NCI-H1092 treated with DMSO at 0.1 percent for 48 hours (cell line): ENCODE measurements around the gene TM4SF4.
A peak's percentile ranks its signal among the peaks of the same experiment; 100 is the strongest.

Experiments
- DNase-seq: peaks from one replicate; lab custom pipeline; 2025; lab: John Stamatoyannopoulos, UW

TM4SF4 gene

GRCh38 chr3:149455366-149455765, 19.1 kb upstream of the TM4SF4 start:
- no peak for DNase-seq

- no peak for DNase-seq
Observed at GRCh38 chr3:149455989-149456388, 18.5 kb upstream of the TM4SF4 start.

GRCh38 chr3:149459491-149460059, 14.9 kb upstream of the TM4SF4 start:
- DNase-seq = no peak

- no peak for DNase-seq
Observed at GRCh38 chr3:149460117-149460516, 14.4 kb upstream of the TM4SF4 start.

- DNase-seq = no peak
Observed at GRCh38 chr3:149462051-149462450, 12.4 kb upstream of the TM4SF4 start.

- DNase-seq = no peak
Observed at GRCh38 chr3:149462581-149463011, 11.9 kb upstream of the TM4SF4 start.

- DNase-seq = no peak
Observed at GRCh38 chr3:149463921-149464320, 10.6 kb upstream of the TM4SF4 start.

GRCh38 chr3:149464542-149465328, 9.8 kb upstream of the TM4SF4 start:
- DNase-seq = no peak

- no peak for DNase-seq
Observed at GRCh38 chr3:149465351-149465883, 9.1 kb upstream of the TM4SF4 start.

GRCh38 chr3:149466192-149466591, 8.3 kb upstream of the TM4SF4 start:
- DNase-seq = no peak

- no peak for DNase-seq
Observed at GRCh38 chr3:149468504-149469212, 5.8 kb upstream of the TM4SF4 start.

- no peak for DNase-seq
Observed at GRCh38 chr3:149470381-149470780, 4.1 kb upstream of the TM4SF4 start.

- DNase-seq = no peak
Observed at GRCh38 chr3:149472030-149472797, 2.3 kb upstream of the TM4SF4 start.

- DNase-seq = no peak
Observed at GRCh38 chr3:149473357-149474249, 894 bp upstream of the TM4SF4 start.

- no peak for DNase-seq
Observed at GRCh38 chr3:149475451-149476060, 1.1 kb downstream of the TM4SF4 start.

- DNase-seq = no peak
Observed at GRCh38 chr3:149476225-149476624, 1.7 kb downstream of the TM4SF4 start.

- DNase-seq = no peak
Observed at GRCh38 chr3:149479621-149480325, 5.3 kb downstream of the TM4SF4 start.

GRCh38 chr3:149480326-149481017, 6.0 kb downstream of the TM4SF4 start:
- peak; percentile 72 for DNase-seq

GRCh38 chr3:149481056-149481455, 6.6 kb downstream of the TM4SF4 start:
- DNase-seq = no peak
